ENCODE results near the gene DNTT.

DNA sequence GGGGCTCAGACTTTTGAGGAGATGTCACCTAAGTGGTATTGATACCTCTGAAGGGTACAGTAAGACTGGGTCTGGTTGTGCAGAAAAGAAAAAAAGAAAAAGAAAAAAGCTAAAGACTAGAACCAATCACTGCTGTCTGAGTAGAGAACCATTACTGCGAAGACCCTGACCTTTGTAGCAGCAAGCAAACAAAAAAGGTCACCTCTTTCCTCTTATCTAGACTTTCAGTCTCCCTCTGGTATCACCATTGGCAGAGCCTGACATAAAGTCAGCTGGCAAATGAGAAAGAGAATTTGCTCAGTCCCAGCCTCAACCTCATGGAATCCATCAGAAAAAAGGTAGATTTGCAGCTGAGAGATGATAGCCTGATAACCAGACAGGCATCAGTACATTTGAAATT, 2.6 kb upstream of the DNTT start:
- TF ChIP-seq PAX5 (IDR thresholded peaks at IDR 0.05; ENCODE audit: insufficient read depth, low read length, severe bottlenecking): no peak
- no peak for TF ChIP-seq POLR2AphosphoS5 (IDR thresholded peaks at IDR 0.05; ENCODE audit: low read depth, low read length)
- no peak for TF ChIP-seq TAF1 (IDR thresholded peaks at IDR 0.05; ENCODE audit: low read depth, low read length)
- no peak for TF ChIP-seq POLR2A (IDR thresholded peaks at IDR 0.05; ENCODE audit: low read depth, low read length)
- no peak for TF ChIP-seq SPI1 (IDR thresholded peaks at IDR 0.05; ENCODE audit: low read depth, low read length)
